Measurements from ENCODE around the gene ZNF232. TPM values are rescaled to one million over a fixed set of nuclear protein-coding genes. Genes with fewer than 3 reads are reported as not detected.
"Not testable (repeated sequence)": the region's sequence is repeated elsewhere in the genome, so short reads cannot be mapped to it uniquely, and the experiment has no call there.

Gene ZNF232
- total RNA-seq, 1 experiment from 2014 or later = 11.6 TPM

DNA sequence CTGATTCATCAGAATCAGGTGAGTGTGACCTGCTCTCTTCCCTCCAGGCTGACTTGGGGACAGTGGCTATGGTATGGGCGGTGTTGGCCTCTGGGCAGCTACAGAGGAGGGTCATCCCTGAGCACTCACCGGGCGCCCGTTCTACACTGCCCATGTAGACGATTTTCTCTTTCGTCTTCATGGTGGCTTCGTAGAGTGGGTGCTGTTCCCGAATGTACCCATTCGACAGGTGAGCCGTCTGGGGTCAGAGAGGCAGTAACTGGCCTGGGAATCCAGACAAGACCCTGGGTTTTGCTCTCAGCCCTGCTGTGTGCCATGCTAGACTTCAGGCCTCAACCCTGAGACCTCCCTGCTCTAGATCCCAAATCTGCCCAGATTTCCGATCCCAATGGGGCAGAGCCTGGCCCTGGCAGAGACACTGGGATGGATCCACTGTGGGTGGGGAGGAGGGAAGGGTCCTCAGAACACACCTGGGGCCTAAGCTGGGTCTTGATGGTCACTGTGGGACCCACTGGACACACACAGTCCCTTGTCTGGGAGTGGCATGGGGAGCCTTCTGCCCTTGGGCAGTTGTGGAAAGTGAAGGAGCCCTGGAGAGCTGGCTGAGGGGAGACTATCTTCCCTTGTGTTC is 17.3 kb upstream of the ZNF232 start:
- no peak for TF ChIP-seq CTCF (IDR thresholded peaks at IDR 0.05; ENCODE audit: unreplicated experiment)
- intact Hi-C loops (cut with micrococcal nuclease) = no loop called here
- BruUV-seq (replicated peaks) = no TSS peak
- POLR2A ChIA-PET = no interaction called here
- Mint-ChIP-seq H3K4me3 (ENCODE audit: unreplicated experiment) (no peak overlapping the region), H3K27ac (ENCODE audit: low read depth, unreplicated experiment) (no peak overlapping the region), H3K4me1 (ENCODE audit: insufficient read depth, unreplicated experiment) (no peaks in the 10 kb centered on the region), H3K36me3 (ENCODE audit: insufficient read depth, unreplicated experiment) (no peaks in the 10 kb centered on the region), H3K27me3 (ENCODE audit: insufficient read depth, unreplicated experiment) (peaks cover 14% of the 10 kb centered on the region), H3K9me3 (ENCODE audit: unreplicated experiment) (no peaks in the 10 kb centered on the region)
- CTCF ChIA-PET = interaction anchor here (0.6 kb wide), 1 partner anchor 22 kb away, joined by 4 read pairs; no protein-coding TSS in a partner anchor
- no peak for DNase-seq (ENCODE audit: unreplicated experiment)

- not testable (repeated sequence) for BruUV-seq (replicated peaks)
These were observed 16.7 kb upstream of the ZNF232 start for GRCh38 chr17:5128387-5128786.

DNA sequence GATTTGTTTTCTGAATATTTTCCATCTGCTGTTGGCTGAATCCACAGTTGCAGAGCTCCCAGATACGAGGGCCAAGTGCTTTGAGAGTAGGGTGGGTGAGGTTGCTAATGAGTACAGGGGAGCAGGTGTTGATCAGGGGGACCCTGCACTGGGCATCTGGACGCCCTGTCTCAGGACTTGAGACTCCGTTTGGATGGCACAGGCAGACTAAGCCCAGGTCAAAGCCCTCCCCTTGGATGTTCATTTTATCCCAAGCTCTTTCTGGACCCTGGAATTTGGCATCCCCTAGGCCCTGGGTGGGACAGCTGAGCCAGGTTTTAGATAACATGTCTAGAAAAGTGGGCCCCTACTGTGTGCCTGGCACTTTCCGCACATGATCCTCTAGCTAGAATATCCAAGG is 16.2 kb upstream of the ZNF232 start:
- no peaks in the 10 kb centered on the region for H3K36me3 Mint-ChIP-seq (ENCODE audit: insufficient read depth, unreplicated experiment)

More at GRCh38 chr17:5128387-5128786, 16.7 kb upstream of the ZNF232 start:
- H3K36me3 Mint-ChIP-seq (ENCODE audit: insufficient read depth, unreplicated experiment); DNase-seq (ENCODE audit: unreplicated experiment); H3K4me3 Mint-ChIP-seq (ENCODE audit: unreplicated experiment); H3K27ac Mint-ChIP-seq (ENCODE audit: low read depth, unreplicated experiment); intact Hi-C loops (cut with micrococcal nuclease); H3K9me3 Mint-ChIP-seq (ENCODE audit: unreplicated experiment); H3K4me1 Mint-ChIP-seq (ENCODE audit: insufficient read depth, unreplicated experiment): not testable (repeated sequence)
- ChIA-PET POLR2A (interaction anchor here (0.6 kb wide), 1 partner anchor 61 kb away, joined by 3 read pairs; no protein-coding TSS in a partner anchor), CTCF (interaction anchor here (0.6 kb wide), 1 partner anchor 22 kb away, joined by 4 read pairs; no protein-coding TSS in a partner anchor)
- peaks cover 19% of the 10 kb centered on the region for H3K27me3 Mint-ChIP-seq (ENCODE audit: insufficient read depth, unreplicated experiment)

GRCh38 chr17:5126719-5127488 is 15.2 kb upstream of the ZNF232 start:
- H3K9me3 Mint-ChIP-seq (ENCODE audit: unreplicated experiment) = no peaks in the 10 kb centered on the region

More for the DNA sequence above, 16.2 kb upstream of the ZNF232 start:
- H3K9me3 Mint-ChIP-seq (ENCODE audit: unreplicated experiment) = no peaks in the 10 kb centered on the region
- TF ChIP-seq CTCF (IDR thresholded peaks at IDR 0.05; ENCODE audit: unreplicated experiment) = no peak
- BruUV-seq (replicated peaks) = no TSS peak
- peaks cover 19% of the 10 kb centered on the region for H3K27me3 Mint-ChIP-seq (ENCODE audit: insufficient read depth, unreplicated experiment)
- ChIA-PET POLR2A (interaction anchor here (0.6 kb wide), 1 partner anchor 61 kb away, joined by 3 read pairs; no protein-coding TSS in a partner anchor), CTCF (no interaction called here)
- no peak overlapping the region for H3K27ac Mint-ChIP-seq (ENCODE audit: low read depth, unreplicated experiment)
- no peaks in the 10 kb centered on the region for H3K4me1 Mint-ChIP-seq (ENCODE audit: insufficient read depth, unreplicated experiment)
- no peak overlapping the region for H3K4me3 Mint-ChIP-seq (ENCODE audit: unreplicated experiment)
- intact Hi-C loops (cut with micrococcal nuclease) = no loop called here
- no peak for DNase-seq (ENCODE audit: unreplicated experiment)

GRCh38 chr17:5124896-5125295 is 13.2 kb upstream of the ZNF232 start:
- BruUV-seq (replicated peaks); H3K4me3 Mint-ChIP-seq (ENCODE audit: unreplicated experiment); H3K4me1 Mint-ChIP-seq (ENCODE audit: insufficient read depth, unreplicated experiment); H3K36me3 Mint-ChIP-seq (ENCODE audit: insufficient read depth, unreplicated experiment); POLR2A ChIA-PET; intact Hi-C loops (cut with micrococcal nuclease); DNase-seq (ENCODE audit: unreplicated experiment); CTCF ChIA-PET; H3K9me3 Mint-ChIP-seq (ENCODE audit: unreplicated experiment); H3K27ac Mint-ChIP-seq (ENCODE audit: low read depth, unreplicated experiment): not testable (repeated sequence)
- H3K27me3 Mint-ChIP-seq (ENCODE audit: insufficient read depth, unreplicated experiment) = peaks cover 45% of the 10 kb centered on the region

More at GRCh38 chr17:5126719-5127488, 15.2 kb upstream of the ZNF232 start:
- intact Hi-C loops (cut with micrococcal nuclease) = no loop called here
- Mint-ChIP-seq H3K36me3 (ENCODE audit: insufficient read depth, unreplicated experiment) (no peaks in the 10 kb centered on the region), H3K27me3 (ENCODE audit: insufficient read depth, unreplicated experiment) (peaks cover 25% of the 10 kb centered on the region), H3K4me1 (ENCODE audit: insufficient read depth, unreplicated experiment) (no peaks in the 10 kb centered on the region), H3K4me3 (ENCODE audit: unreplicated experiment) (no peak overlapping the region), H3K27ac (ENCODE audit: low read depth, unreplicated experiment) (no peak overlapping the region)
- BruUV-seq (replicated peaks) = no TSS peak
- POLR2A ChIA-PET = no interaction called here
- TF ChIP-seq CTCF (IDR thresholded peaks at IDR 0.05; ENCODE audit: unreplicated experiment) = no peak
- DNase-seq (ENCODE audit: unreplicated experiment) = no peak
- CTCF ChIA-PET = no interaction called here

DNA sequence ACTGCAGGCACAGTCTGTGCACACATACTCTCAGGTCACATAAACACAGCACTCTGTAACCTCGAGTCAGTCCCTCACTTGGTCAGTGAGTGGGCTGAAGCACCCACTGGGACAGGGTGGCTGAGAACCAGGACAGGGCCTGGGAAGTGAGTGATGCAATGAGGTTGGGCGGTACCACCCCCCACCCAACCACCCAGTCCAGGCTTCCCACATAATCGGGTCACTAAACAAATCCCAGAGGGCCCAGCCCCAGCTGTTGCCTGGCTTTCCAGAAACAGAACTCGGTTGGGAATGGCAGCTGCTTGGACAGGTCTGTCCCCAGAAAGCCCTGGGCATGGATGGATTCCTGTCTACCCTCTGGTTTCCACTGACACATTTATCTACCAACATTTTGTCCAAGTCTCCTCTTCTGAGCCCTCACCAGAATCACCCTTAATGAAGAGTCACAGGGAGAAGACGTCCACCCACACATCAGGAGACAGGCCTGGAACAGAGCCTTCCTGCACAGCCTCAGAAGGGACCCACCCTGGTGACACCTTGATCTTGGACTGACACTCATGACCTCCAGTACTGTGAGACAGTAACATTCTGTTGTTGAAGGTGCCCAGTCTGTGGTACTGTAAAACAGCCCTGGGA is 12.6 kb upstream of the ZNF232 start:
- H3K4me1 Mint-ChIP-seq (ENCODE audit: insufficient read depth, unreplicated experiment); H3K36me3 Mint-ChIP-seq (ENCODE audit: insufficient read depth, unreplicated experiment); DNase-seq (ENCODE audit: unreplicated experiment); H3K4me3 Mint-ChIP-seq (ENCODE audit: unreplicated experiment); POLR2A ChIA-PET; H3K9me3 Mint-ChIP-seq (ENCODE audit: unreplicated experiment); BruUV-seq (replicated peaks); intact Hi-C loops (cut with micrococcal nuclease); CTCF ChIA-PET; H3K27ac Mint-ChIP-seq (ENCODE audit: low read depth, unreplicated experiment): not testable (repeated sequence)
- H3K27me3 Mint-ChIP-seq (ENCODE audit: insufficient read depth, unreplicated experiment) = peaks cover 45% of the 10 kb centered on the region

Measured in MCF 10A (cell line).